HepG2 (cell line): Measurements from ENCODE around the gene LYRM9. TPM values are rescaled to one million over a fixed set of nuclear protein-coding genes. Genes with fewer than 3 reads are reported as not detected.

Experiments used
- ATAC-seq: fragments of 200-7000 bp; cut with Tn5 transposase; 3 replicates; pipeline ENCODE4 v1.9.1; 2020; ENCODE audit warnings: mild to moderate bottlenecking, moderate library complexity
- BruUV-seq: library from RNA; stranded (reverse); fragments of 400-500 nt; replicated peaks from 2 replicates; lab custom pipeline; 2021; lab: Mats Ljungman, UMichigan
- CTCF ChIA-PET: fragments of 300-600 bp; formaldehyde crosslinking; extraction: SDS; loops from one replicate; lab custom pipeline; 2021; ENCODE audit warnings: low total read pairs, inconsistent platforms, low intra/inter-chr PET ratio; lab: Yijun Ruan, JAX
- POLR2A ChIA-PET: fragments of 350-600 bp; sonication (Branson Sonifier 250); formaldehyde crosslinking; loops from one replicate; lab custom pipeline; 2020; ENCODE audit warnings: antibody characterized with exemption, inconsistent platforms; lab: Yijun Ruan, JAX
- DNase-seq: peaks from one replicate; pipeline ENCODE4 v3.0.0-alpha.2; 2015; ENCODE audit warnings: low spot score
- FAIRE-seq: peaks from 3 replicates; lab custom pipeline; 2011; peaks lifted over from hg19 to GRCh38; lab: Jason Lieb, UNC
- H2AFZ ChIP-seq: one replicate; pipeline ENCODE4 v1.6.1; 2011; ENCODE audit warnings: low read length, inconsistent platforms
- H3K27ac ChIP-seq: fragments of 300-600 bp; 3 replicates; pipeline ENCODE4 v1.8.0; 2011; ENCODE audit warnings: mixed run types, mild to moderate bottlenecking, mixed read lengths, low read length, inconsistent platforms; ENCODE audit not compliant: insufficient read depth; ENCODE audit errors: extremely low read length
- H3K27me3 ChIP-seq, 2 experiments: fragments of 200-600 bp in 1 of 2; 2 replicates in 1 of 2; 3 replicates in 1 of 2; pipeline versions ENCODE4 v1.6.0 to v1.8.0; 2011; ENCODE audit warnings: low read length in 2 of 2, mild to moderate bottlenecking in 2 of 2, moderate library complexity in 2 of 2, inconsistent platforms in 1 of 2; ENCODE audit not compliant: insufficient read depth in 2 of 2, control insufficient read depth in 1 of 2
- H3K36me3 ChIP-seq, 2 experiments: fragments of 200-600 bp in 1 of 2; replicated peaks in 1 of 2; 2 replicates in 1 of 2; 3 replicates in 1 of 2; pipeline versions ENCODE4 v1.5.1 to v1.8.0; 2011; ENCODE audit warnings: low read length in 2 of 2, inconsistent platforms in 1 of 2; ENCODE audit not compliant: insufficient read depth in 2 of 2, control insufficient read depth in 1 of 2
- H3K4me1 ChIP-seq: 2 replicates; pipeline ENCODE4 v1.5.1; 2012; ENCODE audit warnings: low read length, inconsistent platforms; ENCODE audit not compliant: insufficient read depth
- H3K4me2 ChIP-seq: 2 replicates; pipeline ENCODE4 v1.6.0; 2011; ENCODE audit warnings: low read depth, low read length, inconsistent platforms
- H3K4me3 ChIP-seq, 3 experiments: fragments of 200-600 bp in 1 of 3; sonication (generic), shearing (Covaris generic) in 1 of 3; replicated peaks in 1 of 3; 2 replicates each; pipeline ENCODE4 v1.5.1; 2011 to 2016; ENCODE audit warnings: low read length in 3 of 3, inconsistent platforms in 2 of 3, low read depth in 2 of 3, mild to moderate bottlenecking in 2 of 3, control low read depth in 1 of 3, mixed read lengths in 1 of 3; ENCODE audit not compliant: insufficient read depth in 1 of 3
- H3K79me2 ChIP-seq: one replicate; pipeline ENCODE4 v1.6.1; 2011; ENCODE audit warnings: low read length, inconsistent platforms; ENCODE audit not compliant: insufficient read depth
- H3K9ac ChIP-seq: 2 replicates; pipeline ENCODE4 v1.6.0; 2011; ENCODE audit warnings: mild to moderate bottlenecking, low read depth, low read length, inconsistent platforms; ENCODE audit not compliant: insufficient read depth
- H3K9me3 ChIP-seq: 2 replicates; pipeline ENCODE4 v1.5.1; 2012; ENCODE audit warnings: mild to moderate bottlenecking, low read length
- H4K20me1 ChIP-seq: 2 replicates; pipeline ENCODE4 v1.6.0; 2011; ENCODE audit warnings: inconsistent platforms, mild to moderate bottlenecking, low read length, moderate library complexity; ENCODE audit not compliant: insufficient read depth
- HNF4A ChIP-seq: sonication (generic); formaldehyde crosslinking; IDR thresholded peaks from 2 replicates; pipeline ENCODE4 v1.4.0; 2020; ENCODE audit warnings: missing genetic modification reagents
- HNRNPH1 ChIP-seq: fragments of 200-400 bp; formaldehyde crosslinking; optimal IDR thresholded peaks from 2 replicates; pipeline ENCODE3; 2017; ENCODE audit warnings: mild to moderate bottlenecking, low read depth, low read length
- KAT8 ChIP-seq: IDR thresholded peaks from 2 replicates; pipeline ENCODE4 v1.6.1; 2016; ENCODE audit warnings: missing genetic modification reagents, missing compliant biosample characterization
- NFE2 ChIP-seq: sonication (generic); formaldehyde crosslinking; IDR thresholded peaks from 2 replicates; pipeline ENCODE4 v1.4.0; 2020; ENCODE audit warnings: missing genetic modification reagents
- PRPF4 ChIP-seq: fragments of 200-400 bp; formaldehyde crosslinking; IDR thresholded peaks from 2 replicates; pipeline ENCODE4 v1.6.1; 2016; ENCODE audit warnings: low read length, low read depth; ENCODE audit not compliant: poor library complexity, severe bottlenecking
- SUZ12 ChIP-seq: fragments of 150-350 bp; IDR thresholded peaks from 2 replicates; pipeline ENCODE4 v1.6.1; 2014; ENCODE audit warnings: low read depth, low read length
- ZC3H13 ChIP-seq: sonication (generic); formaldehyde crosslinking; IDR thresholded peaks from 2 replicates; pipeline ENCODE4 v1.8.1; 2023; ENCODE audit warnings: mild to moderate bottlenecking, missing genetic modification reagents, moderate library complexity
- ZNF136 ChIP-seq: sonication (generic); formaldehyde crosslinking; IDR thresholded peaks from 2 replicates; pipeline ENCODE4 v1.8.1; 2022; ENCODE audit warnings: low read depth, mild to moderate bottlenecking, moderate library complexity, missing genetic modification reagents
- ZNF17 ChIP-seq: sonication (generic); formaldehyde crosslinking; IDR thresholded peaks from 2 replicates; pipeline ENCODE4 v1.5.0; 2020; ENCODE audit warnings: mild to moderate bottlenecking, missing genetic modification reagents
- ZNF225 ChIP-seq: sonication (generic); formaldehyde crosslinking; IDR thresholded peaks from 2 replicates; pipeline ENCODE4 v1.4.0; 2020; ENCODE audit warnings: mild to moderate bottlenecking, missing genetic modification reagents
- ZNF232 ChIP-seq: sonication (generic); formaldehyde crosslinking; IDR thresholded peaks from 2 replicates; pipeline ENCODE4 v1.4.0; 2020; ENCODE audit warnings: missing genetic modification reagents, borderline replicate concordance
- ZNF431 ChIP-seq: sonication (generic); formaldehyde crosslinking; IDR thresholded peaks from 2 replicates; pipeline ENCODE4 v1.9.0; 2022; ENCODE audit warnings: missing genetic modification reagents, low read depth, mild to moderate bottlenecking, borderline replicate concordance
- WGBS: methylation state at CpG from one replicate; pipeline ENCODE4 v1.1.6; 2017; ENCODE audit warnings: low lambda C conversion rate; 5-methylcytosine and 5-hydroxymethylcytosine counted together
- in situ Hi-C: cut with HindIII; loops from 2 replicates; pipeline ENCODE4 v1.10.0; 2017; ENCODE audit warnings: low pct_unique_long_range_greater_than_20kb; ENCODE audit not compliant: extremely low pct_ligation_motif_present
- intact Hi-C: fragments of 100-400 bp; cut with micrococcal nuclease; formaldehyde crosslinking; loops from one replicate; pipeline ENCODE4 v1.10.0; 2022; ENCODE audit not compliant: unreplicated experiment
- polyA plus RNA-seq, 8 experiments: library from polyadenylated mRNA; depleted of rRNA in 3 of 8; stranded (reverse) in 7 of 8; unstranded in 1 of 8; fragments of >200 nt; fragmentation: Illumina TruSeq in 4 of 8; extraction: Trizol in 4 of 8; gene quantifications; 2 replicates each; pipeline versions ENCODE4 v1.2.1 to v1.2.3, GENCODE V29; 2011 to 2016; ENCODE audit warnings: low read depth in 4 of 8, missing spikeins in 1 of 8, mixed read lengths in 1 of 8; ENCODE audit not compliant: insufficient read depth in 1 of 8
- total RNA-seq, 5 experiments: library from RNA; depleted of rRNA; stranded (reverse); fragments of >200 nt; fragmentation: Illumina TruSeq; extraction: Trizol; gene quantifications; 2 replicates each; pipeline ENCODE4 v1.2.3, GENCODE V29; 2016; ENCODE audit warnings: low read depth in 1 of 5
- TF ChIP-seq, protein P1 (sequence below): IDR thresholded peaks from 2 replicates; pipeline ENCODE4 v1.6.1; 2012; ENCODE audit warnings: inconsistent platforms
- TF ChIP-seq, protein P2 (sequence below): sonication (generic); formaldehyde crosslinking; IDR thresholded peaks from 2 replicates; pipeline ENCODE4 v1.5.1; 2020; ENCODE audit warnings: missing genetic modification reagents, mild to moderate bottlenecking, borderline replicate concordance
- TF ChIP-seq, protein P3 (sequence below), 2 experiments: IDR thresholded peaks; 2 replicates each; pipeline ENCODE4 v1.6.1; 2011 to 2012; ENCODE audit warnings: low read length in 2 of 2, borderline replicate concordance in 1 of 2, low read depth in 1 of 2, mild to moderate bottlenecking in 1 of 2, moderate library complexity in 1 of 2
- TF ChIP-seq, protein P4 (sequence below): IDR thresholded peaks from 2 replicates; pipeline ENCODE4 v1.6.1; 2016; ENCODE audit warnings: low read depth, control low read depth

Gene LYRM9
- total and polyA plus RNA-seq, 2 of the 13 experiments (the other 11 are each of a cell fraction or from before 2014, with no cell fraction given), result 0.24 to 0.66 TPM

DNA sequence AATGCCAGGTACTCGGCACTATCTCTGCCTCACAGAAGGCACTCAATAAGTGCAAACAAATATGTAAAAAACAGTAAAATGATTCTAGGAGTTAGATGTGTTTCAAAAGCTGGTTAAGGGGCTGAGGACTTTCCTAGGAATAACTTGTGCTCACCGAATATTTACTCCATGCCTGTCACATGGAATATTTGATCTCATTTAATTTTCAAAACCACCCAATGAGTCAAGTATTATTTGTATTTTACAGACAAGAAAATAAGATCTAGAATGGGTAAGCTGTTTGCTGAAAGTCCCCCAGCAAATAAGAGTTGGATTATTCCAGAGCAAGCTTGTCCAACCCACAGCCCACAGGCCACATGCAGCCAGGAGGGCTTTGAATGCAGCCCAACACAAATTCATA lies 34.6 kb upstream of the LYRM9 start:
- intact Hi-C loops (no loop called here), in situ Hi-C loops (no loop called here)
- CTCF ChIA-PET, result no interaction called here
- Histone ChIP-seq H3K4me2 (no peak overlapping the region), H3K9ac (no peak overlapping the region), H2AFZ (no peak overlapping the region), H4K20me1 (no peaks in the 10 kb centered on the region), H3K4me3 (no peak overlapping the region), H3K27me3 (no peaks in the 10 kb centered on the region; a peak in 1 of 5 replicates), H3K4me1 (peaks cover 7% of the 10 kb centered on the region), H3K9me3 (no peaks in the 10 kb centered on the region), H3K36me3 (no peaks in the 10 kb centered on the region), H3K79me2 (no peaks in the 10 kb centered on the region), H3K27ac (no peak overlapping the region)
- 15% methylated on average over 2 of the region's 2 CpGs for WGBS
- no peak for FAIRE-seq
- POLR2A ChIA-PET, result no interaction called here
- DNase-seq, result no peak
- no TSS peak for BruUV-seq
- ATAC-seq, result no peak
- TF ChIP-seq KAT8 (no peak), SUZ12 (no peak), HNF4A (CRISPR knock-in tag) (no peak), NFE2 (CRISPR knock-in tag) (no peak), ZC3H13 (no peak), ZNF232 (CRISPR knock-in tag) (no peak), ZNF225 (no peak), ZNF431 (CRISPR knock-in tag) (no peak), HNRNPH1 (no peak), PRPF4 (no peak), ZNF17 (CRISPR knock-in tag) (no peak), ZNF136 (CRISPR knock-in tag) (no peak)
- TF ChIP-seq, protein P1, sequence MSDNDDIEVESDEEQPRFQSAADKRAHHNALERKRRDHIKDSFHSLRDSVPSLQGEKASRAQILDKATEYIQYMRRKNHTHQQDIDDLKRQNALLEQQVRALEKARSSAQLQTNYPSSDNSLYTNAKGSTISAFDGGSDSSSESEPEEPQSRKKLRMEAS, result no peak
- TF ChIP-seq, protein P2, sequence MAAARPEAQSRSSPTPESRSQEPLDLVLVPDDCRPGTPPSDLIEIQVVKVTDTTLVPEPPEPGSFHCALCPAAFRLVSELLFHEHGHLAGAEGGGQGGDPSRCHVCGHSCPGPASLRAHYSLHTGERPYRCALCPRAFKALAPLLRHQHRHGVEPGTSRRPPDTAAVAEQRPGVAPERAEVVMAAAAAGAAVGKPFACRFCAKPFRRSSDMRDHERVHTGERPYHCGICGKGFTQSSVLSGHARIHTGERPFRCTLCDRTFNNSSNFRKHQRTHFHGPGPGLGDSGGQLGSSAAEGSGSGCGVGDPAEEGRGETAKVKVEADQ, result no peak
- TF ChIP-seq, protein P3, sequence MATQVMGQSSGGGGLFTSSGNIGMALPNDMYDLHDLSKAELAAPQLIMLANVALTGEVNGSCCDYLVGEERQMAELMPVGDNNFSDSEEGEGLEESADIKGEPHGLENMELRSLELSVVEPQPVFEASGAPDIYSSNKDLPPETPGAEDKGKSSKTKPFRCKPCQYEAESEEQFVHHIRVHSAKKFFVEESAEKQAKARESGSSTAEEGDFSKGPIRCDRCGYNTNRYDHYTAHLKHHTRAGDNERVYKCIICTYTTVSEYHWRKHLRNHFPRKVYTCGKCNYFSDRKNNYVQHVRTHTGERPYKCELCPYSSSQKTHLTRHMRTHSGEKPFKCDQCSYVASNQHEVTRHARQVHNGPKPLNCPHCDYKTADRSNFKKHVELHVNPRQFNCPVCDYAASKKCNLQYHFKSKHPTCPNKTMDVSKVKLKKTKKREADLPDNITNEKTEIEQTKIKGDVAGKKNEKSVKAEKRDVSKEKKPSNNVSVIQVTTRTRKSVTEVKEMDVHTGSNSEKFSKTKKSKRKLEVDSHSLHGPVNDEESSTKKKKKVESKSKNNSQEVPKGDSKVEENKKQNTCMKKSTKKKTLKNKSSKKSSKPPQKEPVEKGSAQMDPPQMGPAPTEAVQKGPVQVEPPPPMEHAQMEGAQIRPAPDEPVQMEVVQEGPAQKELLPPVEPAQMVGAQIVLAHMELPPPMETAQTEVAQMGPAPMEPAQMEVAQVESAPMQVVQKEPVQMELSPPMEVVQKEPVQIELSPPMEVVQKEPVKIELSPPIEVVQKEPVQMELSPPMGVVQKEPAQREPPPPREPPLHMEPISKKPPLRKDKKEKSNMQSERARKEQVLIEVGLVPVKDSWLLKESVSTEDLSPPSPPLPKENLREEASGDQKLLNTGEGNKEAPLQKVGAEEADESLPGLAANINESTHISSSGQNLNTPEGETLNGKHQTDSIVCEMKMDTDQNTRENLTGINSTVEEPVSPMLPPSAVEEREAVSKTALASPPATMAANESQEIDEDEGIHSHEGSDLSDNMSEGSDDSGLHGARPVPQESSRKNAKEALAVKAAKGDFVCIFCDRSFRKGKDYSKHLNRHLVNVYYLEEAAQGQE (IDR thresholded peaks at IDR 0.05; ENCODE audit: borderline replicate concordance in 1 of 2, low read depth in 1 of 2, low read length in 2 of 2), result no peak
- TF ChIP-seq, protein P4, sequence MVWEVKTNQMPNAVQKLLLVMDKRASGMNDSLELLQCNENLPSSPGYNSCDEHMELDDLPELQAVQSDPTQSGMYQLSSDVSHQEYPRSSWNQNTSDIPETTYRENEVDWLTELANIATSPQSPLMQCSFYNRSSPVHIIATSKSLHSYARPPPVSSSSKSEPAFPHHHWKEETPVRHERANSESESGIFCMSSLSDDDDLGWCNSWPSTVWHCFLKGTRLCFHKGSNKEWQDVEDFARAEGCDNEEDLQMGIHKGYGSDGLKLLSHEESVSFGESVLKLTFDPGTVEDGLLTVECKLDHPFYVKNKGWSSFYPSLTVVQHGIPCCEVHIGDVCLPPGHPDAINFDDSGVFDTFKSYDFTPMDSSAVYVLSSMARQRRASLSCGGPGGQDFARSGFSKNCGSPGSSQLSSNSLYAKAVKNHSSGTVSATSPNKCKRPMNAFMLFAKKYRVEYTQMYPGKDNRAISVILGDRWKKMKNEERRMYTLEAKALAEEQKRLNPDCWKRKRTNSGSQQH (CRISPR knock-in tag), result no peak
